H1 (cell line): ENCODE results near the gene TBC1D22A. TPM values are rescaled to one million over a fixed set of nuclear protein-coding genes. Genes with fewer than 3 reads are reported as not detected.

Experiments
- CTCF ChIA-PET: fragments of 300-600 bp; sonication (Branson Sonifier 250); formaldehyde crosslinking; loops from one replicate; lab custom pipeline; 2021; ENCODE audit not compliant: partially characterized antibody; lab: Charles Lee
- POLR2A ChIA-PET: fragments of 300-600 bp; sonication (Branson Sonifier 250); formaldehyde crosslinking; loops from one replicate; lab custom pipeline; 2021; ENCODE audit warnings: inconsistent platforms; ENCODE audit not compliant: partially characterized antibody; lab: Charles Lee
- DNase-seq, 2 experiments: peaks; one replicate each; pipeline versions ENCODE4 v3.0.0 to v3.0.0-alpha.2; 2010 to 2022; ENCODE audit warnings: low spot score in 2 of 2, low read depth in 1 of 2, mixed read lengths in 1 of 2
- FAIRE-seq: peaks from 2 replicates; lab custom pipeline; 2011; peaks lifted over from hg19 to GRCh38; lab: Jason Lieb, UNC
- H2AFZ ChIP-seq: 2 replicates; pipeline ENCODE4 v1.8.1; 2012; ENCODE audit warnings: low read length, inconsistent platforms
- H2AK5ac ChIP-seq: 2 replicates; pipeline ENCODE4 v1.6.1; 2013; ENCODE audit warnings: low read depth, low read length
- H2BK120ac ChIP-seq: replicated peaks from 2 replicates; pipeline ENCODE3; 2013; ENCODE audit warnings: low read depth, low read length, inconsistent platforms
- H2BK12ac ChIP-seq: 2 replicates; pipeline ENCODE4 v1.6.1; 2013; ENCODE audit warnings: low read depth, low read length
- H2BK15ac ChIP-seq: 2 replicates; pipeline ENCODE4 v1.6.1; 2013; ENCODE audit warnings: low read length
- H2BK20ac ChIP-seq: 2 replicates; pipeline ENCODE4 v1.6.1; 2013; ENCODE audit warnings: low read length
- H2BK5ac ChIP-seq: 2 replicates; pipeline ENCODE4 v1.6.1; 2013; ENCODE audit warnings: low read depth, low read length
- H3K14ac ChIP-seq: 2 replicates; pipeline ENCODE4 v1.6.1; 2013; ENCODE audit warnings: inconsistent platforms; ENCODE audit not compliant: insufficient read length
- H3K18ac ChIP-seq: 2 replicates; pipeline ENCODE4 v1.6.1; 2013; ENCODE audit warnings: low read length; ENCODE audit errors: extremely low read depth
- H3K23ac ChIP-seq: 2 replicates; pipeline ENCODE4 v1.6.1; 2013; ENCODE audit warnings: inconsistent platforms; ENCODE audit not compliant: insufficient read length
- H3K23me2 ChIP-seq: 2 replicates; pipeline ENCODE4 v1.6.1; 2013; ENCODE audit warnings: low read depth, low read length
- H3K27ac ChIP-seq: 2 replicates; pipeline ENCODE4 v1.6.1; 2011; ENCODE audit warnings: low read depth, low read length, inconsistent platforms
- H3K27me3 ChIP-seq, 4 experiments: replicated peaks in 1 of 4; 1 replicate in 1 of 4; 2 replicates in 3 of 4; pipeline versions ENCODE4 v1.6.1 to v1.8.1; 2011 to 2013; ENCODE audit warnings: low read length in 3 of 4, mild to moderate bottlenecking in 3 of 4, inconsistent platforms in 2 of 4, mixed read lengths in 2 of 4, moderate library complexity in 1 of 4; ENCODE audit not compliant: control insufficient read depth in 3 of 4, insufficient read depth in 3 of 4; ENCODE audit errors: extremely low read depth in 1 of 4
- H3K36me3 ChIP-seq, 4 experiments: 2 replicates each; pipeline versions ENCODE4 v1.6.1 to v1.8.1; 2011 to 2013; ENCODE audit warnings: mild to moderate bottlenecking in 4 of 4, low read length in 3 of 4, moderate library complexity in 2 of 4, control low read depth in 1 of 4, inconsistent platforms in 1 of 4; ENCODE audit not compliant: insufficient read depth in 4 of 4, control insufficient read depth in 2 of 4
- H3K4ac ChIP-seq: replicated peaks from 2 replicates; pipeline ENCODE3; 2013; ENCODE audit warnings: low read length, low read depth, mixed read lengths, inconsistent platforms; ENCODE audit not compliant: insufficient read length
- H3K4me1 ChIP-seq, 4 experiments: replicated peaks in 1 of 4; 1 replicate in 1 of 4; 2 replicates in 3 of 4; pipeline versions ENCODE4 v1.6.1 to v1.8.1; 2011 to 2013; ENCODE audit warnings: low read length in 3 of 4, inconsistent platforms in 2 of 4, mixed read lengths in 1 of 4; ENCODE audit not compliant: insufficient read depth in 4 of 4, control insufficient read depth in 3 of 4
- H3K4me2 ChIP-seq, 2 experiments: 2 replicates each; pipeline versions ENCODE4 v1.6.1 to v1.8.1; 2011 to 2013; ENCODE audit warnings: low read depth in 2 of 2, low read length in 2 of 2, control low read depth in 1 of 2, inconsistent platforms in 1 of 2, mild to moderate bottlenecking in 1 of 2; ENCODE audit not compliant: insufficient read depth in 1 of 2
- H3K4me3 ChIP-seq, 4 experiments: fragments of 200-600, 300-600 bp in 1 of 4; sonication (generic), shearing (Covaris generic), sonication (Bioruptor Twin) in 1 of 4; 2 replicates each; pipeline versions ENCODE4 v1.5.1 to v1.8.1; 2011 to 2016; ENCODE audit warnings: low read length in 4 of 4, low read depth in 3 of 4, control low read depth in 2 of 4, inconsistent platforms in 2 of 4, mild to moderate bottlenecking in 2 of 4, mixed read lengths in 1 of 4, moderate library complexity in 1 of 4; ENCODE audit not compliant: insufficient read depth in 2 of 4; ENCODE audit errors: extremely low read depth in 1 of 4
- H3K56ac ChIP-seq: replicated peaks from 2 replicates; pipeline ENCODE3; 2013; ENCODE audit warnings: low read depth, mild to moderate bottlenecking, mixed read lengths, low read length, inconsistent platforms; ENCODE audit not compliant: insufficient read length
- H3K79me1 ChIP-seq: 2 replicates; pipeline ENCODE4 v1.6.1; 2013; ENCODE audit warnings: low read depth, low read length, control low read depth
- H3K79me2 ChIP-seq, 2 experiments: 2 replicates each; pipeline versions ENCODE4 v1.6.1 to v1.8.1; 2012 to 2013; ENCODE audit warnings: low read length in 2 of 2, mild to moderate bottlenecking in 2 of 2, inconsistent platforms in 1 of 2; ENCODE audit not compliant: insufficient read depth in 2 of 2, control insufficient read depth in 1 of 2
- H3K9ac ChIP-seq, 4 experiments: replicated peaks in 1 of 4; 1 replicate in 1 of 4; 2 replicates in 3 of 4; pipeline versions ENCODE4 v1.6.1 to v1.8.1; 2011 to 2013; ENCODE audit warnings: low read depth in 3 of 4, low read length in 3 of 4, control low read depth in 2 of 4, mild to moderate bottlenecking in 2 of 4, moderate library complexity in 2 of 4, inconsistent platforms in 1 of 4; ENCODE audit errors: extremely low read depth in 1 of 4
- H3K9me3 ChIP-seq, 2 experiments: 2 replicates each; pipeline versions ENCODE4 v1.6.1 to v1.8.1; 2012 to 2013; ENCODE audit warnings: mild to moderate bottlenecking in 2 of 2, moderate library complexity in 2 of 2, control low read depth in 1 of 2, inconsistent platforms in 1 of 2, low read depth in 1 of 2, low read length in 1 of 2, mixed read lengths in 1 of 2; ENCODE audit not compliant: insufficient read depth in 2 of 2
- H4K20me1 ChIP-seq, 2 experiments: replicated peaks in 1 of 2; 2 replicates each; pipeline versions ENCODE3 to v1.8.1; 2011 to 2013; ENCODE audit warnings: inconsistent platforms in 2 of 2, low read length in 2 of 2, mild to moderate bottlenecking in 1 of 2; ENCODE audit not compliant: insufficient read depth in 2 of 2, control insufficient read depth in 1 of 2
- H4K5ac ChIP-seq: 2 replicates; pipeline ENCODE4 v1.6.1; 2013; ENCODE audit warnings: low read length, low read depth, mixed read lengths, inconsistent platforms; ENCODE audit not compliant: insufficient read length
- H4K8ac ChIP-seq: 2 replicates; pipeline ENCODE4 v1.8.0; 2013; ENCODE audit warnings: mild to moderate bottlenecking, moderate library complexity, low read length, inconsistent platforms; ENCODE audit not compliant: insufficient read depth; ENCODE audit errors: extremely low read depth
- H4K91ac ChIP-seq: replicated peaks from 2 replicates; pipeline ENCODE3; 2013; ENCODE audit warnings: low read length, mixed read lengths, inconsistent platforms; ENCODE audit not compliant: insufficient read length
- ATF2 ChIP-seq: IDR thresholded peaks from 2 replicates; pipeline ENCODE4 v1.6.1; 2012; ENCODE audit warnings: low read length, inconsistent platforms
- GTF2F1 ChIP-seq: IDR thresholded peaks from 2 replicates; pipeline ENCODE4 v1.6.1; 2012; ENCODE audit warnings: low read depth, low read length, improper control_type of control experiment, borderline replicate concordance
- HDAC6 ChIP-seq: IDR thresholded peaks from one replicate; pipeline ENCODE4 v1.7.1; 2012; ENCODE audit warnings: low read depth, mild to moderate bottlenecking, inconsistent platforms, low read length, moderate library complexity
- POLR2A ChIP-seq, 2 experiments: IDR thresholded peaks; 1 replicate in 1 of 2; 2 replicates in 1 of 2; pipeline ENCODE4 v1.6.1; 2011; ENCODE audit warnings: low read depth in 2 of 2, low read length in 2 of 2, mild to moderate bottlenecking in 2 of 2; ENCODE audit errors: control extremely low read depth in 1 of 2
- RBBP5 ChIP-seq: IDR thresholded peaks from 2 replicates; pipeline ENCODE4 v1.7.1; 2012; ENCODE audit warnings: low read depth, mild to moderate bottlenecking, inconsistent platforms, low read length, moderate library complexity, borderline replicate concordance
- RNF2 ChIP-seq: fragments of 200-900, 300-1000 bp; sonication (generic); IDR thresholded peaks from 2 replicates; pipeline ENCODE4 v1.7.1; 2016; ENCODE audit warnings: borderline replicate concordance, low read depth, mild to moderate bottlenecking, antibody characterized with exemption, low read length; ENCODE audit not compliant: poor library complexity, severe bottlenecking; ENCODE audit errors: missing control alignments
- RXRA ChIP-seq: IDR thresholded peaks from 2 replicates; pipeline ENCODE4 v1.6.1; 2011; ENCODE audit warnings: low read depth, mild to moderate bottlenecking, low read length, moderate library complexity; ENCODE audit not compliant: insufficient read depth
- SIRT6 ChIP-seq: IDR thresholded peaks from one replicate; pipeline ENCODE4 v1.7.1; 2012; ENCODE audit warnings: low read length, inconsistent platforms
- SUZ12 ChIP-seq: fragments of 200-600 bp; sonication (generic); IDR thresholded peaks from 2 replicates; pipeline ENCODE4 v1.6.1; 2012; ENCODE audit warnings: mild to moderate bottlenecking, inconsistent platforms, low read length, moderate library complexity, mixed read lengths
- TCF12 ChIP-seq: IDR thresholded peaks from 2 replicates; pipeline ENCODE4 v1.6.1; 2011; ENCODE audit warnings: low read depth, mild to moderate bottlenecking, low read length
- TEAD4 ChIP-seq: IDR thresholded peaks from 2 replicates; pipeline ENCODE4 v1.6.1; 2012; ENCODE audit warnings: low read depth, low read length, inconsistent platforms, mixed read lengths
- WGBS, 2 experiments: shearing (Covaris generic) in 1 of 2; methylation state at CpG; one replicate each; pipeline versions ENCODE4 v1.1.6 to v1.1.7; 2013 to 2015; ENCODE audit warnings: low lambda C conversion rate in 2 of 2, mixed read lengths in 2 of 2, inconsistent platforms in 1 of 2, low coverage in 1 of 2, missing lambda C conversion rate in 1 of 2; ENCODE audit not compliant: insufficient replicate concordance in 2 of 2, insufficient coverage in 1 of 2, insufficient read length in 1 of 2; ENCODE audit errors: extremely low coverage in 1 of 2, missing lambda C conversion rate in 1 of 2; 5-methylcytosine and 5-hydroxymethylcytosine counted together
- polyA plus RNA-seq, 7 experiments: library from polyadenylated mRNA; depleted of rRNA in 3 of 7; stranded (reverse) in 5 of 7; unstranded in 2 of 7; fragments of >200 nt in 5 of 7; fragments of 200-250 nt in 2 of 7; gene quantifications; 1 replicate in 5 of 7; 2 replicates in 1 of 7; 4 replicates in 1 of 7; pipeline versions ENCODE4 v1.2.1 to v1.2.3, GENCODE V29; 2011 to 2013; ENCODE audit warnings: missing spikeins in 2 of 7, mixed read lengths in 2 of 7
- total RNA-seq: library from RNA; stranded (reverse); fragmentation: NEBNext Ultra II Directional; extraction: Animal tissue kit (Norgen Biotek cat#: 25700); gene quantifications from 2 replicates; pipeline ENCODE4 v1.2.1, GENCODE V29; 2021
- TF ChIP-seq, protein P1 (sequence below): IDR thresholded peaks from 2 replicates; pipeline ENCODE4 v1.6.1; 2011; ENCODE audit warnings: low read depth, mild to moderate bottlenecking, low read length; ENCODE audit not compliant: insufficient read depth

The TBC1D22A gene
- total and polyA plus RNA-seq, 2 of the 8 experiments (the other 6 are each of a cell fraction or from before 2014, with no cell fraction given) = 11.9 to 18.4 TPM

- Histone ChIP-seq H3K4me3 (no peak overlapping the region), H3K18ac (no peak overlapping the region), H3K4me1 (no peaks in the 10 kb centered on the region), H4K91ac (no peak overlapping the region), H3K4ac (no peak overlapping the region), H2BK20ac (no peak overlapping the region), H2BK120ac (no peak overlapping the region), H3K79me2 (no peaks in the 10 kb centered on the region), H3K14ac (no peak overlapping the region), H3K79me1 (no peaks in the 10 kb centered on the region), H3K9ac (no peak overlapping the region), H3K23ac (no peak overlapping the region), H3K27me3 (no peaks in the 10 kb centered on the region), H2AK5ac (no peak overlapping the region), H4K8ac (no peak overlapping the region), H3K23me2 (no peaks in the 10 kb centered on the region), H2BK15ac (no peak overlapping the region), H3K9me3 (peaks cover 83 to 90% of the 10 kb centered on the region in 2 experiments), H2BK12ac (no peak overlapping the region), H4K20me1 (no peaks in the 10 kb centered on the region), H2AFZ (no peak overlapping the region), H3K4me2 (no peak overlapping the region), H3K56ac (no peak overlapping the region), H3K36me3 (no peaks in the 10 kb centered on the region), H4K5ac (no peak overlapping the region), H2BK5ac (no peak overlapping the region), H3K27ac (no peak overlapping the region)
- POLR2A ChIA-PET = no interaction called here
- CTCF ChIA-PET = interaction anchor here (1.2 kb wide), 1 partner anchor 9 kb away, joined by 3 read pairs; no protein-coding TSS in a partner anchor
- DNase-seq (peak in 1 of 2 experiments; percentile 1), FAIRE-seq (no peak)
- WGBS, 2 experiments = 85% methylated on average over 9 of the region's 13 CpGs; no CpG with 5 or more reads in 1 of the 2 experiments
- no peak for TF ChIP-seq RXRA
- TF ChIP-seq POLR2A (IDR thresholded peaks at IDR 0.05; ENCODE audit: control extremely low read depth in 1 of 2, low read depth in 2 of 2, low read length in 2 of 2) = no peak
- TF ChIP-seq SIRT6 = no peak
- no peak for TF ChIP-seq TEAD4
- TF ChIP-seq, protein P1, sequence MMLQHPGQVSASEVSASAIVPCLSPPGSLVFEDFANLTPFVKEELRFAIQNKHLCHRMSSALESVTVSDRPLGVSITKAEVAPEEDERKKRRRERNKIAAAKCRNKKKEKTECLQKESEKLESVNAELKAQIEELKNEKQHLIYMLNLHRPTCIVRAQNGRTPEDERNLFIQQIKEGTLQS = no peak
- TF ChIP-seq GTF2F1 = no peak
- TF ChIP-seq RNF2 = no peak
- TF ChIP-seq SUZ12 = no peak
- TF ChIP-seq RBBP5 = no peak
- TF ChIP-seq HDAC6 = no peak
- TF ChIP-seq TCF12 = no peak
- TF ChIP-seq ATF2 = no peak
Measured at GRCh38 chr22:47209547-47210023, 447.1 kb downstream of the TBC1D22A start.
